MM.1S (cell line): Measurements from ENCODE around the gene CEMIP2.

Experiments
- DNase-seq: peaks from one replicate; pipeline ENCODE4 v3.0.0-alpha.2; 2015
- H2AFZ ChIP-seq: fragments of 300-600 bp; sonication (generic); 2 replicates; pipeline ENCODE4 v1.6.0; 2016; ENCODE audit warnings: antibody characterized with exemption, low read length
- H3F3A ChIP-seq: fragments of 300-600 bp; sonication (generic); 2 replicates; pipeline ENCODE4 v1.6.1; 2016; ENCODE audit warnings: mild to moderate bottlenecking, antibody characterized with exemption, low read length, moderate library complexity, mixed read lengths; ENCODE audit not compliant: insufficient read depth
- H3K27ac ChIP-seq: fragments of 300-600 bp; sonication (generic); 2 replicates; pipeline ENCODE4 v1.5.1; 2016; ENCODE audit warnings: mild to moderate bottlenecking, low read length
- H3K27me3 ChIP-seq: fragments of 300-600 bp; sonication (generic); replicated peaks from 2 replicates; pipeline ENCODE4 v1.6.0; 2016; ENCODE audit warnings: low read length; ENCODE audit not compliant: insufficient read depth
- H3K36me3 ChIP-seq: fragments of 300-600 bp; sonication (generic); replicated peaks from 2 replicates; pipeline ENCODE4 v1.6.1; 2016; ENCODE audit warnings: mild to moderate bottlenecking, low read length, mixed read lengths; ENCODE audit not compliant: insufficient read depth
- H3K4me1 ChIP-seq: fragments of 300-600 bp; sonication (generic); 2 replicates; pipeline ENCODE4 v1.6.1; 2016; ENCODE audit warnings: low read length, mixed read lengths
- H3K4me2 ChIP-seq: fragments of 300-600 bp; sonication (generic); 2 replicates; pipeline ENCODE4 v1.6.0; 2016; ENCODE audit warnings: low read depth, low read length
- H3K4me3 ChIP-seq: fragments of 300-600 bp; sonication (generic); 2 replicates; pipeline ENCODE4 v1.5.1; 2016; ENCODE audit warnings: low read length, mixed read lengths
- H3K79me2 ChIP-seq: fragments of 300-600 bp; sonication (generic); 2 replicates; pipeline ENCODE4 v1.6.1; 2016; ENCODE audit warnings: mixed run types, low read length, mixed read lengths
- H3K9ac ChIP-seq: fragments of 300-600 bp; sonication (generic); 2 replicates; pipeline ENCODE4 v1.6.1; 2016; ENCODE audit warnings: low read length, mixed read lengths
- H3K9me2 ChIP-seq: fragments of 300-600 bp; sonication (generic); replicated peaks from 2 replicates; pipeline ENCODE4 v1.6.1; 2016; ENCODE audit warnings: mild to moderate bottlenecking, low read length, mixed read lengths; ENCODE audit not compliant: insufficient read depth
- H3K9me3 ChIP-seq: fragments of 300-600 bp; sonication (generic); replicated peaks from 2 replicates; pipeline ENCODE4 v1.6.1; 2016; ENCODE audit warnings: mild to moderate bottlenecking, low read length, mixed read lengths; ENCODE audit not compliant: insufficient read depth
- H4K20me1 ChIP-seq: fragments of 300-600 bp; sonication (generic); 2 replicates; pipeline ENCODE4 v1.6.1; 2016; ENCODE audit warnings: mild to moderate bottlenecking, low read length, moderate library complexity, mixed read lengths; ENCODE audit not compliant: insufficient read depth
- CTCF ChIP-seq: fragments of 300-600 bp; sonication (generic); IDR thresholded peaks from 2 replicates; pipeline ENCODE4 v1.5.1; 2016; ENCODE audit warnings: antibody characterized with exemption, low read length, mixed read lengths
- EZH2 ChIP-seq: fragments of 300-600 bp; sonication (generic); optimal IDR thresholded peaks from 2 replicates; pipeline ENCODE3; 2017; ENCODE audit warnings: low read depth, mild to moderate bottlenecking, antibody characterized with exemption, low read length, mixed read lengths
- EZH2phosphoT487 ChIP-seq: fragments of 300-600 bp; sonication (generic); IDR thresholded peaks from 2 replicates; pipeline ENCODE4 v1.6.1; 2018; ENCODE audit warnings: antibody characterized with exemption, low read length

The CEMIP2 gene

GRCh38 chr9:71768388-71769174 is at the start of gene CEMIP2:
Gene CEMIP2 (minus strand): TSS chr9:71768513. CDS start chr9:71750373, 18,140 bp downstream.
- TF ChIP-seq CTCF (peak; percentile 42), EZH2 (no peak)
- H3K4me3 ChIP-seq, result peak within 1 kb of the TSS; percentile 87
- peak within 1 kb of the TSS; percentile 84 for H3K27ac ChIP-seq

GRCh38 chr9:71816916-71817451 is 48.7 kb upstream of the CEMIP2 start:
- no peak for DNase-seq
- Histone ChIP-seq H3K4me3 (no peak overlapping the region), H3F3A (no peaks in the 10 kb centered on the region), H3K79me2 (no peaks in the 10 kb centered on the region), H3K4me1 (no peaks in the 10 kb centered on the region), H4K20me1 (no peaks in the 10 kb centered on the region), H3K27me3 (no peaks in the 10 kb centered on the region), H3K9ac (no peak overlapping the region), H3K4me2 (no peak overlapping the region), H2AFZ (no peak overlapping the region), H3K36me3 (no peaks in the 10 kb centered on the region), H3K27ac (no peak overlapping the region), H3K9me2 (no peaks in the 10 kb centered on the region), H3K9me3 (no peaks in the 10 kb centered on the region)
- no peak for TF ChIP-seq EZH2phosphoT487
- TF ChIP-seq EZH2, result no peak
- TF ChIP-seq CTCF, result no peak

More at GRCh38 chr9:71768388-71769174, at the start of gene CEMIP2:
- no peaks in the 10 kb centered on the region for H3K4me1 ChIP-seq
- H3F3A ChIP-seq, result peaks cover 13% of the 10 kb centered on the region; the same call in 1 of the 2 replicates
- H3K9ac ChIP-seq, result peak within 1 kb of the TSS; percentile 85
- no peaks in the 10 kb centered on the region for H3K9me3 ChIP-seq
- peak; percentile 88 for DNase-seq
- H3K9me2 ChIP-seq, result no peaks in the 10 kb centered on the region
- H2AFZ ChIP-seq, result peak within 1 kb of the TSS; percentile 99
- no peaks in the 10 kb centered on the region for H3K36me3 ChIP-seq
- H4K20me1 ChIP-seq, result no peaks in the 10 kb centered on the region
- H3K79me2 ChIP-seq, result peaks cover 12% of the 10 kb centered on the region
- peak within 1 kb of the TSS; percentile 100 for H3K4me2 ChIP-seq
- H3K27me3 ChIP-seq, result no peaks in the 10 kb centered on the region

- no peak overlapping the region for H3K9ac ChIP-seq
- H3K4me1 ChIP-seq, result no peaks in the 10 kb centered on the region
- no peaks in the 10 kb centered on the region for H3K9me3 ChIP-seq
- H4K20me1 ChIP-seq, result no peaks in the 10 kb centered on the region
- no peak overlapping the region for H3K4me3 ChIP-seq
- H3K27me3 ChIP-seq, result no peaks in the 10 kb centered on the region
- H3F3A ChIP-seq, result no peaks in the 10 kb centered on the region
- no peaks in the 10 kb centered on the region for H3K36me3 ChIP-seq
- no peak overlapping the region for H2AFZ ChIP-seq
- TF ChIP-seq EZH2phosphoT487 (no peak), EZH2 (no peak), CTCF (no peak)
- no peaks in the 10 kb centered on the region for H3K9me2 ChIP-seq
- H3K79me2 ChIP-seq, result no peaks in the 10 kb centered on the region
- no peak overlapping the region for H3K4me2 ChIP-seq
- no peak overlapping the region for H3K27ac ChIP-seq
- DNase-seq, result no peak
These were observed 46.5 kb upstream of the CEMIP2 start for GRCh38 chr9:71814815-71815214.
